ENCODE measurements around the gene FREM2.

Gene FREM2

DNA sequence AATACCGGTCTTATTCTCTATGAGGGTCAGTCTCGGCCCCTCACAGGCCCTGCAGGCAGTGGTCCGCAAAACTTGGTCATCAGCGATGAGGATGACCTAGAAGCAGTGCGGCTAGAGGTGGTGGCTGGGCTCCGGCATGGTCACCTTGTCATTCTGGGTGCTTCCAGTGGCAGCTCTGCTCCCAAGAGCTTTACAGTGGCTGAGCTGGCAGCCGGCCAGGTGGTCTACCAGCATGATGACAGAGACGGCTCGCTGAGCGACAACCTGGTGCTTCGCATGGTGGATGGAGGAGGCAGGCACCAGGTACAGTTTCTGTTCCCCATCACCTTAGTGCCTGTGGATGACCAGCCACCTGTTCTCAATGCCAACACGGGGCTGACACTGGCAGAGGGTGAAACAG is 1.8 kb downstream of the FREM2 start:
- Histone ChIP-seq H3F3A (ENCODE audit: insufficient read depth) (no peaks in the 10 kb centered on the region), H4K20me1 (ENCODE audit: low read depth, low read length) (no peaks in the 10 kb centered on the region), H3K4me2 (ENCODE audit: low read depth, low read length, poor library complexity, severe bottlenecking) (no peak overlapping the region), H3K36me3 (ENCODE audit: low read length) (no peaks in the 10 kb centered on the region), H3K79me2 (ENCODE audit: insufficient read depth, low read length) (no peaks in the 10 kb centered on the region), H3K9me2 (replicated peaks; ENCODE audit: insufficient read depth, low read length) (no peaks in the 10 kb centered on the region), H3K4me3 (ENCODE audit: insufficient read depth, low read length, poor library complexity, severe bottlenecking) (no peak overlapping the region), H2AFZ (ENCODE audit: low read depth, low read length, severe bottlenecking) (no peak overlapping the region), H3K27ac (ENCODE audit: low read depth, low read length) (no peak overlapping the region), H3K27me3 (ENCODE audit: low read length) (no peaks in the 10 kb centered on the region; the same call in 1 of the 2 replicates), H3K9me3 (ENCODE audit: insufficient read depth, low read length) (no peaks in the 10 kb centered on the region), H3K9ac (ENCODE audit: low read length) (no peak overlapping the region)
- TF ChIP-seq CTCF (IDR thresholded peaks at IDR 0.05; ENCODE audit: insufficient read depth, low read length, poor library complexity, severe bottlenecking): no peak
- TF ChIP-seq EZH2phosphoT487 (conservative IDR thresholded peaks at IDR 0.05; ENCODE audit: low read length): no peak

DNA sequence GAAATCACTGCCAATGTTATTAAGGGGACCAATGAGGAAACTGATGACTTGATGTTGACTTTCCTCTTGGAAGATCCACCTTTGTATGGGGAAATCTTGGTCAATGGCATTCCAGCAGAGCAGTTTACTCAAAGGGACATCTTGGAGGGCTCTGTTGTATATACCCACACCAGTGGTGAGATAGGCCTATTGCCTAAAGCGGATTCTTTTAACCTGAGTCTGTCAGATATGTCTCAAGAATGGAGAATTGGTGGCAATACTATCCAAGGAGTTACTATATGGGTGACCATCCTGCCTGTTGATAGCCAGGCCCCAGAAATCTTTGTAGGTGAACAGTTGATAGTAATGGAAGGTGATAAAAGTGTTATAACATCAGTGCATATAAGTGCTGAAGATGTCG is 3.4 kb downstream of the FREM2 start:
- Histone ChIP-seq H3K9ac (ENCODE audit: low read length) (no peak overlapping the region), H2AFZ (ENCODE audit: low read depth, low read length, severe bottlenecking) (no peak overlapping the region), H4K20me1 (ENCODE audit: low read depth, low read length) (no peaks in the 10 kb centered on the region), H3K4me2 (ENCODE audit: low read depth, low read length, poor library complexity, severe bottlenecking) (no peak overlapping the region), H3K9me3 (ENCODE audit: insufficient read depth, low read length) (no peaks in the 10 kb centered on the region), H3K27me3 (ENCODE audit: low read length) (no peaks in the 10 kb centered on the region; the same call in 1 of the 2 replicates), H3F3A (ENCODE audit: insufficient read depth) (no peaks in the 10 kb centered on the region), H3K27ac (ENCODE audit: low read depth, low read length) (no peak overlapping the region), H3K36me3 (ENCODE audit: low read length) (no peaks in the 10 kb centered on the region), H3K9me2 (replicated peaks; ENCODE audit: insufficient read depth, low read length) (no peaks in the 10 kb centered on the region), H3K79me2 (ENCODE audit: insufficient read depth, low read length) (no peaks in the 10 kb centered on the region), H3K4me3 (ENCODE audit: insufficient read depth, low read length, poor library complexity, severe bottlenecking) (no peak overlapping the region)
- no peak for TF ChIP-seq CTCF (IDR thresholded peaks at IDR 0.05; ENCODE audit: insufficient read depth, low read length, poor library complexity, severe bottlenecking)
- no peak for TF ChIP-seq EZH2phosphoT487 (conservative IDR thresholded peaks at IDR 0.05; ENCODE audit: low read length)

GRCh38 chr13:38693168-38693567 is 6.3 kb downstream of the FREM2 start:
- Histone ChIP-seq H3K9me2 (replicated peaks; ENCODE audit: insufficient read depth, low read length) (no peaks in the 10 kb centered on the region), H3K27ac (ENCODE audit: low read depth, low read length) (no peak overlapping the region), H3K79me2 (ENCODE audit: insufficient read depth, low read length) (no peaks in the 10 kb centered on the region), H3K36me3 (ENCODE audit: low read length) (no peaks in the 10 kb centered on the region), H3K4me2 (ENCODE audit: low read depth, low read length, poor library complexity, severe bottlenecking) (no peak overlapping the region), H2AFZ (ENCODE audit: low read depth, low read length, severe bottlenecking) (no peak overlapping the region), H4K20me1 (ENCODE audit: low read depth, low read length) (no peaks in the 10 kb centered on the region), H3K27me3 (ENCODE audit: low read length) (no peaks in the 10 kb centered on the region), H3F3A (ENCODE audit: insufficient read depth) (no peaks in the 10 kb centered on the region), H3K4me3 (ENCODE audit: insufficient read depth, low read length, poor library complexity, severe bottlenecking) (no peak overlapping the region), H3K9me3 (ENCODE audit: insufficient read depth, low read length) (no peaks in the 10 kb centered on the region), H3K9ac (ENCODE audit: low read length) (no peak overlapping the region)
- TF ChIP-seq EZH2phosphoT487 (conservative IDR thresholded peaks at IDR 0.05; ENCODE audit: low read length) (no peak), CTCF (IDR thresholded peaks at IDR 0.05; ENCODE audit: insufficient read depth, low read length, poor library complexity, severe bottlenecking) (no peak)
